Skin of body (tissue), 2 donors: Measurements from ENCODE around the gene SPATA17. TPM values are rescaled to one million over a fixed set of nuclear protein-coding genes. Genes with fewer than 3 reads are reported as not detected.

Experiments used
- DNase-seq: peaks from one replicate; lab custom pipeline; 2025; lab: John Stamatoyannopoulos, UW
- total RNA-seq: library from RNA; depleted of rRNA; stranded (reverse); fragments of >200 nt; gene quantifications from one replicate; pipeline ENCODE4 v1.2.3, GENCODE V29; 2014

The SPATA17 gene
- total RNA-seq, 1 donor from 2014 or later, result 0.59 TPM

- DNase-seq, result no peak
These were observed 216.5 kb downstream of the SPATA17 start for GRCh38 chr1:217847643-217848042.

DNA sequence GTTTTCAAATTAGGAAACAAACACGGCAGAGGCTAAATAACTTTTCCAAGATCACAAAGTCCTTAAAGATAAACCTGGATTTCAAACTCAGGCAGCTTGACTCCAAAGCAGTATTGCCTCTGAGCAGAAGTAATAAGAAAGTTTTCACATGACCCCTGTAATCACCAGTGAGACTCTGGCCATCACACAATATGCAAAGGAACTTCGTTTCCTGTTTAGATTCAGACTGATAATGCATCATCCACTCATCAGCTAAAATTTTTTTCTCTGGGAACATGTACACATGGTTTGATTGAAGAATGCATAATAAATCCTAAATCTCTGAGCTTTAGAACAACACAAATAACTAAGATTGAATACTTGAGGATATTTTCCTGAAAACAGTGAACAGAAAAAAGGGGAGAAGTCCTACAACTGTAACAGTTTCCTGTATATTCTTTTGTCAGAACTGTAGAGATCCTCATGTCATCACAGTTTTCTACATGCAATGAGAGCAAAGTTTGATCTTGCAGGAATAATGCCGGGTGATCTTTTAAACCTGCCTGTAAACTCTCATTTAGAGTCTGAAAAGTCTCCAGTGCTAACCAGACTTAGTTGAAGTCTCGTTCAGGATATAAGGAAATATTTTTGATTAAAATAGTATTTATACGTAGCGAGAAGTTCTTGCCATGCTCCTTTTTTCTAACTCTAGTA is 225.3 kb downstream of the SPATA17 start:
- no peak for DNase-seq

DNA sequence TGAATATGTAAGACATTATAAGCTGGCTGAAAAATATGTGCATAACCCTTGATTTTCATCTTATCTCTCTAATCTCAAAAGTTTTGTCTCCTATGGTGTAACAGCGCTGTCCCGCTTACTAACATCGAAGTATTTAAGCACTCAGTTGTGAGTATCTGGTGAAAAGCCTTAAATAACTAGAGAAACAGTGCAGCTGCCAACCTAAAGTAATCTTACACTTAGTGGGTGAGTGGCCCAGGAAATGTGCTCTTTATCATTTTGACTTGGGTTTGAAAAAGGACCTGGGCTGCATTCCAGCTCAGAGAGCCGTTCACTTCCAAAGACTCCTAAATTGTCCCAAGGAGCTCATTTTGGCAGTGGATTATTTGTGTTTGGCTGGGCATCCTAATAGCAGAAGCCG is 225.9 kb downstream of the SPATA17 start:
- peak; percentile 14 for DNase-seq

DNA sequence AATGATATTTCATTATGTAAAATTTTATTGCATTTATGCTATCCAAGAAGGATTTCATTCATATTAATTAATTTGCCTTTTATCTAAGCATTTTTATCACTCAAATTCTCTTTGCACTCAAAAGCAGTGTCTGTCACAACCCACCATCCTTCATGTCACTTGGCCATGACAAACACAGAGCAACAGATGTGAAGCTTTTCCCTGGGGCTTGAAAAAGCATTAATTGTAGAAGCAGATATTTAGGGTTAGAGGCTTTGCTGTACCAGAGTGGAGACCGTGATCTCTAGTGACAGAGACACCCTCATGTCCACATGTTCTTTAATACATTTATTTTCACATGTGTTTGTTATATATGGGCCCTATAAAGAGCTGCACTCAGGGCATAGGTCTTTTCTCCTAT is 230.5 kb downstream of the SPATA17 start:
- no peak for DNase-seq

DNA sequence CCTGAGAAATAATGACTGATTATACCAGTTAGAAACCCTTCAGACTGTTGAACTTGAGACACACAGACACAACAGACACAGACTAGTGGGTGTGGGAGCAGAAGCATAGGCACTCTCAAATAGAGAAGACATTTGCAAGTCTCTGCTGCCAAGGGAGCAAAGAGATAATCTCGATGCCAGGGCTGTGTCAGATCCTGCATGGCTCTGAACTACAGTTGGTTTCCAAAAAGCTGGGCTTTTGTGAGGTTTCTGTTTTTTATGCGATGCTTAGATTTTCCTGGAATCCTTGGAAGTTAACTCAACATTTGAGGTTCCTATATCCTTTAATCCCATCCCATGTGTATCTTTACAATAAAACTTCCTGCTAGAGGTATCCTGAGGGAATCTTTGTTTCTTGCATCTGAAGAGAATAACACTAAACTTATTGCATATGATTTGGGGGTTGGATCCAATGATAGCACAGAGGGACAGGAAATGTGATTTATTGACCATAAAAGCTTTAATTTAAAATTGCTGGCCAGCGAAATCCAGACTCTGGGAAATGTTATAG is 236.4 kb downstream of the SPATA17 start:
- DNase-seq, result peak; percentile 65

DNA sequence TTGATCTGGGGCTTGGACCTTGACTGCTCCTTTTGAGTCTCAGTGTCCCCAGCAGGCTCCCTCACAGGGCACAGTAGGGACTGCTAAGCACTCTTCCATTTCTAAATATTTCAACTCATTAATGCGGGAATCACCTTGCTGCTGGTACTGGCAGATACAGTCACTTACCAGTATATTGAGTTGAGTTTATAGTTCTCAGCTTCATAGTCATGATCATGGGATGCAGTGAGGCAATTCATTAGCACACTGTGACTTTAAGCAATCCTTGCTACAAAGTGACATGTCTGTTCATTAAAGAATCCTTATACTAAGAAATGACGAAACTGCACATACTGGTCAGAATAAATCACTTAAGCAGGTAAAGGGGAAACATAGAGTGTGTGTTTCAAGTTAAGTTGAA is 240.8 kb downstream of the SPATA17 start:
- DNase-seq, result no peak

DNA sequence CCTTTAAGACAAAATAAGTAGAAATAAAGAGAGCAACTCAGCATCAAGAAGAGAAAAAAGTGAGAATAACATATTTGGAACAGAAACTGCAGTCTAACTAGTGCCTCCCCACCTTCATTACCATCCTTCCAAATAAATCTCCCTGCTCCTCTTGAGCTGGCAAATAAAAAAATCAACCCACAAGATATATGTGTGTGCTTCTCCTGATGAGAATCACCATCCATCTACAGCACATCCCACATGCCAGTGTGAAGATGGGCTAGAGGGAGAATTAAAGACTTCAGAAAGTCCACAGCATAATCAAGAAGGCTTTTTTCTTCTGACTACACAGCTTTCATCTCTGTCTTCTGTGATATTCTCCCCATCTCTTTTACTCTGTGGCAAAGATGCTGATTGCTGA is 244.1 kb downstream of the SPATA17 start:
- DNase-seq, result no peak

GRCh38 chr1:217876401-217876800 is 245.3 kb downstream of the SPATA17 start:
- DNase-seq, result no peak

DNA sequence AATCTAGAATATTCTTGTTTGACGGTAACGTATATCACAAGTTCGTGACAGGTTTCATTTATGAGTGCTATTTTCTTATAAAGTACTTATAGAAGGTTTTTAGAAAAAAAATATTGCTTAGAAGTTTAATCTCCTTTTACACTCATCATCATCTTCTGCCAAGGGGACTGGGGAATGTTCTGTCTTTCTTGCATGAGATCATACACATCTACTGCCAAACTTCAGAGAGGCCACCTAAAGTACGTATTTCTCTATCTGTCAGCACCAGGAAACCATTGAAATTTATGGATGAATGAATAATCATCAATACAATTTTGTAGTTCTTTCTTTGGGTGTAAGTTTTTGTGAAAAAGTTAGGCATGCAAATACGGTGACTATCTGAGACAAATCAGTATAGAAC is 245.8 kb downstream of the SPATA17 start:
- DNase-seq, result peak; percentile 70

- peak; percentile 95 for DNase-seq
These were observed 250.0 kb downstream of the SPATA17 start for GRCh38 chr1:217881131-217881543.

- peak; percentile 61 for DNase-seq
These were observed 250.6 kb downstream of the SPATA17 start for GRCh38 chr1:217881607-217882332.

DNA sequence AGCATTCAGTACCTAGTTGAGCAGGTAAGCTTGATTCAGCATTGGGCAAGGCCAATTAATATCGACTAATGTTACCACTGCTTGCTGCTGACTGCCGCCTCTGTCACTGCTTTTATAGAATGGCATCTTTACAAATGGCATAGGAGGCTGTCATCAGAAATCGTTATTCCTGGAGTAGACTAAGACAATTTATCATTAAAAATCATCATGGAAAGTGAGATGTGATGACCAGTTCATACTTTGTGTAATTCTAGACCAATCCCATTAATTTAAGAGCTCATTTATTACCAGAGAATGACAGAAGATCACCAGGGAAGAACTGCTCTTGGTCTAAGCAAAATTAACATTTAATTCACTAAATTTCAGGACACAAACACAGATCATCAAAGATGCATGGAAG is 254.0 kb downstream of the SPATA17 start:
- no peak for DNase-seq

DNA sequence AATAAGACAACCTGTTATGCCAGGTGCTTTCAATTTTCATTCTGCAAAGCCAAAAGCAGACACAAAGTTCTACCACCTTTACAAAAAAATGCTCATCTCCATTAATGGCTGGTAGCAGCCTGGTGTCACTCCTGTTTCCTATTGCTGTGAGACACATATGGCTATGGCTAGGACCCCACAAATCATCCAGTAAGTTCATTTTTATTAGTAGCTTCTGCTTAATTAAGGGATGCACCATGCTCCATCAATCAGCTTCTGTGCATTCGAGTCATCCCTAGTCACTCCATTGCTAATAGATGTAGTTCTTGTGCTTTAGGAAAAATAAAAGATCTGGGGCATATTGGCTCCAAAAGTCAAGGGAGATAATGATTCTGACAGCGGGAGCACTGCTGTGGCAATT is 257.2 kb downstream of the SPATA17 start:
- DNase-seq, result no peak

DNA sequence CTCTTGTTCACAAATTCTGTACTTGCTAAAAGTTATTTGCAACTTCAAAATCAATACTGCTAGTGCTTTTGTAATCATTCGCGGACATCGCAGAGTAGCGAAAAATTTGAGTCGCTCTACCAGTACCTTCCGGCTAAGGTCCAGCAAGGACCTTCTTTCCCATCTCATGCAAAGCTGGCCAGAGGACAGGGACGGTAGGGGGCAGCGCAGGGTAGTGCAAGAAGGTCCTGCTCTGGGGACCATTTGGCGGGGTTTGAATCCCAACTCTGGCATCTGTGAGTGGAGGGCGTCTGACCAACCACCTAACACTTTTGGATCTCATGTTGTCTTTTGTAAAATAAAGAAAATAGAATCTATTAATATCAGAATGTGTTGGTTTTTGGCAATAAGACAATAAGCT is 258.3 kb downstream of the SPATA17 start:
- no peak for DNase-seq

DNA sequence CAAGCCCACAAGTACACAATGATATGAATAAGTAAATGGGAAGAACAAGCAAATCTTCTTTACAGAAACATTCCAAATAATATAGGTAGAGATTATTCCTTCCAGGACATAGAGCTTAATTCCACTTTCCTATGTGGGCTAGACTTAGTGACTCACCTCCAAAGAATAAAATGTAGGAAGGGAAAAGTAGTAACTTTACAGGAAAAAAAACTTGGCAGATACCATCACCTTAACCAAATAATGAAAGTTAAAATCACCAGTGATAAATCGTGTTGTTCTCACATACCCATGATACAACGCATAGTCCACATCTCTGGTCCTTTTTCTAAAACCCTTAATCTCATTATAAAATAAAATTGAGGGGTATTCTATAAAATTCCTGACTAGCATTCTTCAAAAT is 260.8 kb downstream of the SPATA17 start:
- DNase-seq, result no peak

DNA sequence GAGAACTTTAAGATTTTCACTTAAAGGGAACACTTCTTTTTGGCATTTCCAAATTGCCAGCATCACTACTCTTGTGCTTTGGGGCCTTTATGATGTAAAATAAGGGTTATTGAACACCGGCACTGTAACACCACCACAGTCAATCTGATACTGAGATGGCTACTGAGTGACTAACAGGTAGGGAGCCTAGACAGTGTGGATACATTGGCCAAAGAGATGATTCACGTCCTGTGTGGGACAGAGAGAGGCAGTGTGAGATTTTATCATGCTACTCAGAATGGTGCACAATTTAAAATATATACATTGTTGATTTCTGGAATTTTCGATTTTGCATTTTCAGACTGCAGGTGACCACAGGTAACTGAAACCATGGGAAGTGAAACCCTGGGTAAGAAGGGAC is 261.6 kb downstream of the SPATA17 start:
- no peak for DNase-seq

- peak; percentile 1 for DNase-seq
These were observed 264.7 kb downstream of the SPATA17 start for GRCh38 chr1:217895841-217896240.

DNA sequence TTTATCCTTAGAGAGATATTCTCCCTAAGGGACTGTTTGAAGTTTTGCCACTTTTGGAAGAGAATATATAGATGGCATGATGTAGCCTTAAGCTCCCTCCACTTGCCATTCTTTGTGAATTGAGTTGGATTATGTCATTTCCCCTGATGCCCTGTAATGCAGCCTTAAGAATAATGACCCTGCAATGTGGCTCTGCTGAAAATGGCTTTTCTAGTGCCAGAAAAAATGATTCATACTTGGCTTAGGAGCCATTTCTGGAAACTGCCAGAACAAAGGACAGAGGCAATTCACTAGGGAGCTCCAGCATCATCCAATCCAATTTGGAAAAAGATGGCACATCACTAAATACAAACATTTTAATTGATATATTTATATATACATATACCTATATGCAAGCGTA is 265.3 kb downstream of the SPATA17 start:
- DNase-seq, result peak; percentile 57

DNA sequence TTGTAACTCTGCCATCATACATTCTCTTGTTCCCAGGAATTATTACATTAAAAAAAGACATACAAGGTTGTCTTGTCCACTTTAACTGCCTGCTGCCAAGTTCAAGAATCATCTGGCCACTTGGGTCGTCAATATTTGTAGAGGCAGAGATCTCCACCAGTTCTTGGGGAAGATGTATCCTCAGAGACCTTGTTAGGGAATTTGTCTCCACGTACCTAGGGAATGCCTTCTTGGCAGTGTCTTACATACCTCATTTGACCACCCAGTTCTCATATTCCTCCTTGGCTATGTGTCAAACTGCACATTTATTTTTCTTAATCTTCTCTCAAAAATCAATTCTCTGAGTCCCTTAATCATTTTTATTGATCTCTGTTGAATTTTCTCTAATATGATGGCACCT is 266.0 kb downstream of the SPATA17 start:
- peak; percentile 1 for DNase-seq

DNA sequence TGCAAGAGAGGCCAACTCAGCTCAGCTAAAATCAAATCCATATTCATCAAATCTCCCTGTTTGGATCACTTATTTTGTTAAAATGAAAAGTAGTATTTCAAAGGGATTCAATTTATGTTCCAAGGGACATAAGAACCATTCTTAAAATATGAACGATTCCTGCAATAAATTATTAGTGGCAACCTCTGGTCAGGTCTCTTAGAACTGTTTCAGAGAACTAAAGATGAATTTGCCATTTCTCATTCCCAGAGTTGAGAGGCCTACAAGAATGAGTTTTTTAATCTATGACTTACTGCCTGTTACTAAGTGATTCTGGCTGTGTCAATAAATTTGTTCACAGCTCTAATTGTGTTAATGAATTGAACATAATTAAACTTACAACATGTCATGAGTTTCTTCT is 268.5 kb downstream of the SPATA17 start:
- DNase-seq, result no peak

- no peak for DNase-seq
These were observed 276.4 kb downstream of the SPATA17 start for GRCh38 chr1:217907504-217907903.

- no peak for DNase-seq
These were observed 279.1 kb downstream of the SPATA17 start for GRCh38 chr1:217910203-217910602.

- no peak for DNase-seq
These were observed 279.7 kb downstream of the SPATA17 start for GRCh38 chr1:217910791-217911320.
